Upper lobe of left lung (tissue), 4 donors: ENCODE measurements around the gene CHORDC1.

Experiments used
- POLR2A ChIP-seq, 4 donors: fragments of 450-650 bp; IDR thresholded peaks; one replicate each; pipeline ENCODE4 v1.5.1; 2016 to 2017; ENCODE audit warnings: antibody characterized with exemption in 4 of 4, mild to moderate bottlenecking in 2 of 4
- TF ChIP-seq, protein P1 (sequence below), 6 experiments: fragments of 450-650 bp in 4 of 6; fragments of 200-600 bp in 2 of 6; sonication (generic) in 2 of 6; IDR thresholded peaks; one replicate each; pipeline ENCODE4 v1.5.1; 2016 to 2019; ENCODE audit warnings: antibody characterized with exemption in 6 of 6

DNA sequence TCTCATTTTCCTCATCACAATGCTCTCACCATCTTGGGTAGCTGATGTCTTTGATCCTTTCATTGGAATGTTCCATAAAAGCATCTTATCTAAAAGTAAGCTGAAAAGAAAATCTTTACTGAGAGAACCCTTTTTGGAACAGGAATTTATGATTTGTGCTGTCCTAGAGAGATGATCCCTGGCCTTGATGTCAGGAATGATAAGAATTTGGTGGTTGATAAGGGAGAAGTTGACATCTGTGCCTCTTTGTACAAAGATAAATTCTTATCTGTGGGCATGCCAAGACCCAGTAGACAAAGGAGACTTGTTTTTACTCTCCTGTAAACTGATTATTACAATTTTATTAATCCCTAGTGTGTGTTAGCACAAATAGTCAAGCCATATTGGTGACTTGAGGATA lies 51.5 kb downstream of the CHORDC1 start:
- no peak for TF ChIP-seq POLR2A (IDR thresholded peaks at IDR 0.05)
- TF ChIP-seq, protein P1, sequence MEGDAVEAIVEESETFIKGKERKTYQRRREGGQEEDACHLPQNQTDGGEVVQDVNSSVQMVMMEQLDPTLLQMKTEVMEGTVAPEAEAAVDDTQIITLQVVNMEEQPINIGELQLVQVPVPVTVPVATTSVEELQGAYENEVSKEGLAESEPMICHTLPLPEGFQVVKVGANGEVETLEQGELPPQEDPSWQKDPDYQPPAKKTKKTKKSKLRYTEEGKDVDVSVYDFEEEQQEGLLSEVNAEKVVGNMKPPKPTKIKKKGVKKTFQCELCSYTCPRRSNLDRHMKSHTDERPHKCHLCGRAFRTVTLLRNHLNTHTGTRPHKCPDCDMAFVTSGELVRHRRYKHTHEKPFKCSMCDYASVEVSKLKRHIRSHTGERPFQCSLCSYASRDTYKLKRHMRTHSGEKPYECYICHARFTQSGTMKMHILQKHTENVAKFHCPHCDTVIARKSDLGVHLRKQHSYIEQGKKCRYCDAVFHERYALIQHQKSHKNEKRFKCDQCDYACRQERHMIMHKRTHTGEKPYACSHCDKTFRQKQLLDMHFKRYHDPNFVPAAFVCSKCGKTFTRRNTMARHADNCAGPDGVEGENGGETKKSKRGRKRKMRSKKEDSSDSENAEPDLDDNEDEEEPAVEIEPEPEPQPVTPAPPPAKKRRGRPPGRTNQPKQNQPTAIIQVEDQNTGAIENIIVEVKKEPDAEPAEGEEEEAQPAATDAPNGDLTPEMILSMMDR (IDR thresholded peaks at IDR 0.05), result no peak
